Measurements from ENCODE around the gene EAF1.

EAF1 gene

DNA sequence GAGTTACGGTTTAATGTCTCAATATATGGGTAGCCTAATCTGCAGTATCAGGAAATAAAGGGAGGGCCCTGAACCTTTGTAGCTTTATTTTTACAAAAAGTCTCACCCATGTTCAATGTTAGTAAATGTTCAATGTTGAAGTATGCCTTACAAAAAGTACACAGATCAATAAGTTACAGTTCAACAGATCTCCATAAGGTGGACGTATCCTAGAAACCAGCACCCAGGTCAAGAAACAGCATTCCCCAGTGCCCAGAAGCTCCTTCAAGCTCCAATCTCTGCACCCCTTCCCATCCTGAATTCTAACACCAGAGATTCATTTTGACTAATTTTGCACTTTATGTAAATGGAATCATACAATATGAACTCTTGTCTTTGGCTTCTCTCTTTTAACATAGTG is 62.8 kb downstream of the EAF1 start:
- no peaks in the 10 kb centered on the region for H3K27me3 Mint-ChIP-seq (ENCODE audit: low read depth, poor library complexity)
- peaks cover 19% of the 10 kb centered on the region for H3K4me1 Mint-ChIP-seq
- no peak overlapping the region for H3K27ac Mint-ChIP-seq
- H3K36me3 Mint-ChIP-seq (ENCODE audit: low read depth), result peaks cover 26% of the 10 kb centered on the region
- no peak for DNase-seq
- no peak for TF ChIP-seq CTCF (IDR thresholded peaks at IDR 0.05)
- H3K9me3 Mint-ChIP-seq, result no peaks in the 10 kb centered on the region
- H3K4me3 Mint-ChIP-seq, result no peak overlapping the region

GRCh38 chr3:15491143-15491542 is 63.7 kb downstream of the EAF1 start:
- H3K4me1 Mint-ChIP-seq, result peaks cover 29% of the 10 kb centered on the region
- H3K27ac Mint-ChIP-seq, result no peak overlapping the region
- no peak overlapping the region for H3K4me3 Mint-ChIP-seq
- DNase-seq, result no peak
- H3K9me3 Mint-ChIP-seq, result no peaks in the 10 kb centered on the region
- peaks cover 18% of the 10 kb centered on the region for H3K36me3 Mint-ChIP-seq (ENCODE audit: low read depth)
- H3K27me3 Mint-ChIP-seq (ENCODE audit: low read depth, poor library complexity), result no peaks in the 10 kb centered on the region
- no peak for TF ChIP-seq CTCF (IDR thresholded peaks at IDR 0.05)
